H1 (cell line): Measurements from ENCODE around the gene TBC1D10A. TPM values are rescaled to one million over a fixed set of nuclear protein-coding genes. Genes with fewer than 3 reads are reported as not detected.

Experiments
- CTCF ChIA-PET: fragments of 300-600 bp; sonication (Branson Sonifier 250); formaldehyde crosslinking; loops from one replicate; lab custom pipeline; 2021; ENCODE audit not compliant: partially characterized antibody; lab: Charles Lee
- POLR2A ChIA-PET: fragments of 300-600 bp; sonication (Branson Sonifier 250); formaldehyde crosslinking; loops from one replicate; lab custom pipeline; 2021; ENCODE audit warnings: inconsistent platforms; ENCODE audit not compliant: partially characterized antibody; lab: Charles Lee
- DNase-seq, 2 experiments: peaks; one replicate each; pipeline versions ENCODE4 v3.0.0 to v3.0.0-alpha.2; 2010 to 2022; ENCODE audit warnings: low spot score in 2 of 2, low read depth in 1 of 2, mixed read lengths in 1 of 2
- FAIRE-seq: peaks from 2 replicates; lab custom pipeline; 2011; peaks lifted over from hg19 to GRCh38; lab: Jason Lieb, UNC
- H2AFZ ChIP-seq: 2 replicates; pipeline ENCODE4 v1.8.1; 2012; ENCODE audit warnings: low read length, inconsistent platforms
- H2AK5ac ChIP-seq: 2 replicates; pipeline ENCODE4 v1.6.1; 2013; ENCODE audit warnings: low read depth, low read length
- H2BK120ac ChIP-seq: replicated peaks from 2 replicates; pipeline ENCODE3; 2013; ENCODE audit warnings: low read depth, low read length, inconsistent platforms
- H2BK12ac ChIP-seq: 2 replicates; pipeline ENCODE4 v1.6.1; 2013; ENCODE audit warnings: low read depth, low read length
- H2BK15ac ChIP-seq: 2 replicates; pipeline ENCODE4 v1.6.1; 2013; ENCODE audit warnings: low read length
- H2BK20ac ChIP-seq: 2 replicates; pipeline ENCODE4 v1.6.1; 2013; ENCODE audit warnings: low read length
- H2BK5ac ChIP-seq: 2 replicates; pipeline ENCODE4 v1.6.1; 2013; ENCODE audit warnings: low read depth, low read length
- H3K14ac ChIP-seq: 2 replicates; pipeline ENCODE4 v1.6.1; 2013; ENCODE audit warnings: inconsistent platforms; ENCODE audit not compliant: insufficient read length
- H3K18ac ChIP-seq: 2 replicates; pipeline ENCODE4 v1.6.1; 2013; ENCODE audit warnings: low read length; ENCODE audit errors: extremely low read depth
- H3K23ac ChIP-seq: 2 replicates; pipeline ENCODE4 v1.6.1; 2013; ENCODE audit warnings: inconsistent platforms; ENCODE audit not compliant: insufficient read length
- H3K23me2 ChIP-seq: 2 replicates; pipeline ENCODE4 v1.6.1; 2013; ENCODE audit warnings: low read depth, low read length
- H3K27ac ChIP-seq: 2 replicates; pipeline ENCODE4 v1.6.1; 2011; ENCODE audit warnings: low read depth, low read length, inconsistent platforms
- H3K27me3 ChIP-seq, 4 experiments: replicated peaks in 1 of 4; 1 replicate in 1 of 4; 2 replicates in 3 of 4; pipeline versions ENCODE4 v1.6.1 to v1.8.1; 2011 to 2013; ENCODE audit warnings: low read length in 3 of 4, mild to moderate bottlenecking in 3 of 4, inconsistent platforms in 2 of 4, mixed read lengths in 2 of 4, moderate library complexity in 1 of 4; ENCODE audit not compliant: control insufficient read depth in 3 of 4, insufficient read depth in 3 of 4; ENCODE audit errors: extremely low read depth in 1 of 4
- H3K36me3 ChIP-seq, 4 experiments: 2 replicates each; pipeline versions ENCODE4 v1.6.1 to v1.8.1; 2011 to 2013; ENCODE audit warnings: mild to moderate bottlenecking in 4 of 4, low read length in 3 of 4, moderate library complexity in 2 of 4, control low read depth in 1 of 4, inconsistent platforms in 1 of 4; ENCODE audit not compliant: insufficient read depth in 4 of 4, control insufficient read depth in 2 of 4
- H3K4ac ChIP-seq: replicated peaks from 2 replicates; pipeline ENCODE3; 2013; ENCODE audit warnings: low read length, low read depth, mixed read lengths, inconsistent platforms; ENCODE audit not compliant: insufficient read length
- H3K4me1 ChIP-seq, 4 experiments: replicated peaks in 1 of 4; 1 replicate in 1 of 4; 2 replicates in 3 of 4; pipeline versions ENCODE4 v1.6.1 to v1.8.1; 2011 to 2013; ENCODE audit warnings: low read length in 3 of 4, inconsistent platforms in 2 of 4, mixed read lengths in 1 of 4; ENCODE audit not compliant: insufficient read depth in 4 of 4, control insufficient read depth in 3 of 4
- H3K4me2 ChIP-seq, 2 experiments: 2 replicates each; pipeline versions ENCODE4 v1.6.1 to v1.8.1; 2011 to 2013; ENCODE audit warnings: low read depth in 2 of 2, low read length in 2 of 2, control low read depth in 1 of 2, inconsistent platforms in 1 of 2, mild to moderate bottlenecking in 1 of 2; ENCODE audit not compliant: insufficient read depth in 1 of 2
- H3K4me3 ChIP-seq, 4 experiments: fragments of 200-600, 300-600 bp in 1 of 4; sonication (generic), shearing (Covaris generic), sonication (Bioruptor Twin) in 1 of 4; 2 replicates each; pipeline versions ENCODE4 v1.5.1 to v1.8.1; 2011 to 2016; ENCODE audit warnings: low read length in 4 of 4, low read depth in 3 of 4, control low read depth in 2 of 4, inconsistent platforms in 2 of 4, mild to moderate bottlenecking in 2 of 4, mixed read lengths in 1 of 4, moderate library complexity in 1 of 4; ENCODE audit not compliant: insufficient read depth in 2 of 4; ENCODE audit errors: extremely low read depth in 1 of 4
- H3K56ac ChIP-seq: replicated peaks from 2 replicates; pipeline ENCODE3; 2013; ENCODE audit warnings: low read depth, mild to moderate bottlenecking, mixed read lengths, low read length, inconsistent platforms; ENCODE audit not compliant: insufficient read length
- H3K79me1 ChIP-seq: 2 replicates; pipeline ENCODE4 v1.6.1; 2013; ENCODE audit warnings: low read depth, low read length, control low read depth
- H3K79me2 ChIP-seq, 2 experiments: 2 replicates each; pipeline versions ENCODE4 v1.6.1 to v1.8.1; 2012 to 2013; ENCODE audit warnings: low read length in 2 of 2, mild to moderate bottlenecking in 2 of 2, inconsistent platforms in 1 of 2; ENCODE audit not compliant: insufficient read depth in 2 of 2, control insufficient read depth in 1 of 2
- H3K9ac ChIP-seq, 4 experiments: replicated peaks in 1 of 4; 1 replicate in 1 of 4; 2 replicates in 3 of 4; pipeline versions ENCODE4 v1.6.1 to v1.8.1; 2011 to 2013; ENCODE audit warnings: low read depth in 3 of 4, low read length in 3 of 4, control low read depth in 2 of 4, mild to moderate bottlenecking in 2 of 4, moderate library complexity in 2 of 4, inconsistent platforms in 1 of 4; ENCODE audit errors: extremely low read depth in 1 of 4
- H3K9me3 ChIP-seq, 2 experiments: 2 replicates each; pipeline versions ENCODE4 v1.6.1 to v1.8.1; 2012 to 2013; ENCODE audit warnings: mild to moderate bottlenecking in 2 of 2, moderate library complexity in 2 of 2, control low read depth in 1 of 2, inconsistent platforms in 1 of 2, low read depth in 1 of 2, low read length in 1 of 2, mixed read lengths in 1 of 2; ENCODE audit not compliant: insufficient read depth in 2 of 2
- H4K20me1 ChIP-seq, 2 experiments: replicated peaks in 1 of 2; 2 replicates each; pipeline versions ENCODE3 to v1.8.1; 2011 to 2013; ENCODE audit warnings: inconsistent platforms in 2 of 2, low read length in 2 of 2, mild to moderate bottlenecking in 1 of 2; ENCODE audit not compliant: insufficient read depth in 2 of 2, control insufficient read depth in 1 of 2
- H4K5ac ChIP-seq: 2 replicates; pipeline ENCODE4 v1.6.1; 2013; ENCODE audit warnings: low read length, low read depth, mixed read lengths, inconsistent platforms; ENCODE audit not compliant: insufficient read length
- H4K8ac ChIP-seq: 2 replicates; pipeline ENCODE4 v1.8.0; 2013; ENCODE audit warnings: mild to moderate bottlenecking, moderate library complexity, low read length, inconsistent platforms; ENCODE audit not compliant: insufficient read depth; ENCODE audit errors: extremely low read depth
- H4K91ac ChIP-seq: replicated peaks from 2 replicates; pipeline ENCODE3; 2013; ENCODE audit warnings: low read length, mixed read lengths, inconsistent platforms; ENCODE audit not compliant: insufficient read length
- ASH2L ChIP-seq: fragments of 200-600, 300-600 bp; sonication (generic); IDR thresholded peaks from one replicate; pipeline ENCODE4 v1.7.1; 2017; ENCODE audit warnings: low read length
- GABPA ChIP-seq: IDR thresholded peaks from 2 replicates; pipeline ENCODE4 v1.6.1; 2011; ENCODE audit warnings: mild to moderate bottlenecking, low read length, moderate library complexity, borderline replicate concordance; ENCODE audit not compliant: insufficient read depth
- GTF2F1 ChIP-seq: IDR thresholded peaks from 2 replicates; pipeline ENCODE4 v1.6.1; 2012; ENCODE audit warnings: low read depth, low read length, improper control_type of control experiment, borderline replicate concordance
- KDM1A ChIP-seq: fragments of 200-600, 300-600 bp; sonication (generic); IDR thresholded peaks from 2 replicates; pipeline ENCODE4 v1.7.1; 2016; ENCODE audit warnings: mild to moderate bottlenecking, low read length, borderline replicate concordance
- KDM4A ChIP-seq: IDR thresholded peaks from one replicate; pipeline ENCODE4 v1.7.1; 2012; ENCODE audit warnings: low read depth, mild to moderate bottlenecking, moderate library complexity, low read length, inconsistent platforms; ENCODE audit not compliant: severe bottlenecking
- SRF ChIP-seq: IDR thresholded peaks from 2 replicates; pipeline ENCODE4 v1.6.1; 2011; ENCODE audit warnings: mild to moderate bottlenecking, low read depth, low read length, moderate library complexity
- WGBS, 2 experiments: shearing (Covaris generic) in 1 of 2; methylation state at CpG; one replicate each; pipeline versions ENCODE4 v1.1.6 to v1.1.7; 2013 to 2015; ENCODE audit warnings: low lambda C conversion rate in 2 of 2, mixed read lengths in 2 of 2, inconsistent platforms in 1 of 2, low coverage in 1 of 2, missing lambda C conversion rate in 1 of 2; ENCODE audit not compliant: insufficient replicate concordance in 2 of 2, insufficient coverage in 1 of 2, insufficient read length in 1 of 2; ENCODE audit errors: extremely low coverage in 1 of 2, missing lambda C conversion rate in 1 of 2; 5-methylcytosine and 5-hydroxymethylcytosine counted together
- polyA plus RNA-seq, 7 experiments: library from polyadenylated mRNA; depleted of rRNA in 3 of 7; stranded (reverse) in 5 of 7; unstranded in 2 of 7; fragments of >200 nt in 5 of 7; fragments of 200-250 nt in 2 of 7; gene quantifications; 1 replicate in 5 of 7; 2 replicates in 1 of 7; 4 replicates in 1 of 7; pipeline versions ENCODE4 v1.2.1 to v1.2.3, GENCODE V29; 2011 to 2013; ENCODE audit warnings: missing spikeins in 2 of 7, mixed read lengths in 2 of 7
- total RNA-seq: library from RNA; stranded (reverse); fragmentation: NEBNext Ultra II Directional; extraction: Animal tissue kit (Norgen Biotek cat#: 25700); gene quantifications from 2 replicates; pipeline ENCODE4 v1.2.1, GENCODE V29; 2021
- TF ChIP-seq, protein P1 (sequence below): IDR thresholded peaks from 2 replicates; pipeline ENCODE4 v1.6.1; 2012; ENCODE audit warnings: inconsistent platforms
- TF ChIP-seq, protein P2 (sequence below): IDR thresholded peaks from 2 replicates; pipeline ENCODE4 v1.6.1; 2012; ENCODE audit warnings: inconsistent platforms

Gene TBC1D10A
- total and polyA plus RNA-seq, 2 of the 8 experiments (the other 6 are each of a cell fraction or from before 2014, with no cell fraction given), result 5.4 to 7.0 TPM

DNA sequence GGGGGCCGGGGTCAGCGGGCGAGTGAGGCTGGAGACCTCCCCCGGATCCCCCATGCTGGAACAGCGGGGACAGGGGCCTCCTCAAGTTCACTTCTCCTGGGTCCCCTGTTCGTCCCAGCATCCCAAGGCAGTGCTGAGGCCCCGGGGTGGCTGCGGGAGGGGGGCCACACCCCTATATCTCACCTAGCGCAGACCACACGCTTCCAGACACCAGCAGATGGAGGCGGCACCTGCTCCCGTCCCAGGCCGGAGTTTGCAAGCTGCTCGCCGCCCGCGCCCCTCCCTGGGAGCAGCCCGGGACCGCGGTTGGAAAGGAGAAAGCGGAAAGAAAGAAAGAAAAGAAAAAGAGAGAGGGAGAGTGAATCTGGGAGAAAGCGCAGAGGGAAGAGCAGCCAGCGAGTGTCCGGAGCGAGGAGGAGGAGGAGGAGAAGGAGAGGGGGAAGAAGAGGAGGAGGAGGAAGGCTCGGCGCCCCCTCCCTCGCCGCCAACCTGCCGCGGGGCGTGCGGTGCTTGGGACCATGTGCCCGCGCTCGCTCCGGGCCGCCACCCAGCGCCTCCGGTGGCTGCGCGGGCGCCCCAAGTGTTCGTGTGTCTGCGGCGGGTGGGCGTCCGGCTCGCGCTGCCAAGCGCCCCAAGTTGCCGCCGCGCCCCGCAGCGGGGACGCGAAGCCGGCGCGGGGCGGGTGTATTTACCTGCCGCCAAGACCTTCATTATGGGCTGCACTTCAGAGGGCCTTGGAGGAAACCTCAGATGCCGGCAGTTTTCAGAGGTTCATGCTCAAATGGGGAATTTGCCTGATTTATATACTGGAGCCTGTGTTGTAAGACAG is 80.5 kb downstream of the TBC1D10A start, which contains the start of gene LIF:
LIF (minus strand) TSS at position 775 of the 829 bp plus-strand sequence; CDS start at position 711, 64 bp downstream.
- H3K4ac ChIP-seq, result peak within 1 kb of the TSS; percentile 93
- peak within 1 kb of the TSS; percentile 95; the same call in 1 of the 2 replicates for H2BK15ac ChIP-seq
- peak within 1 kb of the TSS; percentile 81; the same call in 1 of the 2 replicates for H2BK12ac ChIP-seq
- H4K8ac ChIP-seq, result peak within 1 kb of the TSS; percentile 62; the same call in 1 of the 2 replicates
- H2AFZ ChIP-seq, result peak within 1 kb of the TSS; percentile 38; the same call in 1 of the 2 replicates
- peak within 1 kb of the TSS; percentile 82 for H4K91ac ChIP-seq
- 0 out of 8 replicates have a peak, but pooled peaks cover 0 to 5% (median 0%) of the 10 kb centered on the region in 4 experiments for H3K36me3 ChIP-seq
- H4K20me1 ChIP-seq, result peaks cover 0 to 2% of the 10 kb centered on the region in 2 experiments
- peak within 1 kb of the TSS; percentile 51 for H2BK120ac ChIP-seq
- H3K79me2 ChIP-seq, result no peaks in the 10 kb centered on the region
- peak within 1 kb of the TSS; percentile 49 to 72 (median 65) for H3K4me3 ChIP-seq
- CTCF ChIA-PET, result interaction anchor here (1.3 kb wide), 1 partner anchor 138 kb away, joined by 4 read pairs; no protein-coding TSS in a partner anchor
- H3K9me3 ChIP-seq, result no peaks in the 10 kb centered on the region
- FAIRE-seq (no peak), DNase-seq (peak in 1 of 2 experiments; percentile 75)
- H3K23ac ChIP-seq, result no peak within 1 kb of the TSS
- H3K18ac ChIP-seq, result peak within 1 kb of the TSS; percentile 87
- H3K23me2 ChIP-seq, result peaks cover 12% of the 10 kb centered on the region; the same call in 1 of the 2 replicates
- 6% methylated on average over 30 of the region's 64 CpGs; no CpG with 5 or more reads in 1 of the 2 experiments for WGBS, 2 experiments
- H4K5ac ChIP-seq, result peak within 1 kb of the TSS; percentile 22
- peak within 1 kb of the TSS; percentile 83 to 94 for H3K4me2 ChIP-seq
- H3K14ac ChIP-seq, result no peak within 1 kb of the TSS
- no peaks in the 10 kb centered on the region; a peak in 2 of 7 replicates for H3K27me3 ChIP-seq
- peak within 1 kb of the TSS; percentile 61; the same call in 1 of the 2 replicates for H2BK20ac ChIP-seq
- peak within 1 kb of the TSS; percentile 42 to 67 (median 58); a peak in 5 of 7 replicates for H3K9ac ChIP-seq
- peak within 1 kb of the TSS; percentile 87; the same call in 1 of the 2 replicates for H2BK5ac ChIP-seq
- H2AK5ac ChIP-seq, result no peak within 1 kb of the TSS
- POLR2A ChIA-PET, result interaction anchor here (1.0 to 1.6 kb wide), 5 partner anchors 9 to 234 kb away, joined by 3 to 5 read pairs (median 3); no protein-coding TSS in a partner anchor
- H3K27ac ChIP-seq, result no peak within 1 kb of the TSS
- H3K79me1 ChIP-seq, result peaks cover 4% of the 10 kb centered on the region
- H3K56ac ChIP-seq, result peak within 1 kb of the TSS; percentile 34
- peaks cover 0 to 20% (median 11%) of the 10 kb centered on the region in 4 experiments; a peak in 6 of 7 replicates for H3K4me1 ChIP-seq
- TF ChIP-seq ASH2L (peak; percentile 59), SRF (no peak), GABPA (0 out of 2 replicates have a peak, but pooled peaks have one; percentile 32), KDM4A (peak; percentile 52), GTF2F1 (no peak), KDM1A (peak; percentile 66; the same call in 1 of the 2 replicates)
- TF ChIP-seq, protein P1, sequence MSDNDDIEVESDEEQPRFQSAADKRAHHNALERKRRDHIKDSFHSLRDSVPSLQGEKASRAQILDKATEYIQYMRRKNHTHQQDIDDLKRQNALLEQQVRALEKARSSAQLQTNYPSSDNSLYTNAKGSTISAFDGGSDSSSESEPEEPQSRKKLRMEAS, result peak; percentile 88
- TF ChIP-seq, protein P2, sequence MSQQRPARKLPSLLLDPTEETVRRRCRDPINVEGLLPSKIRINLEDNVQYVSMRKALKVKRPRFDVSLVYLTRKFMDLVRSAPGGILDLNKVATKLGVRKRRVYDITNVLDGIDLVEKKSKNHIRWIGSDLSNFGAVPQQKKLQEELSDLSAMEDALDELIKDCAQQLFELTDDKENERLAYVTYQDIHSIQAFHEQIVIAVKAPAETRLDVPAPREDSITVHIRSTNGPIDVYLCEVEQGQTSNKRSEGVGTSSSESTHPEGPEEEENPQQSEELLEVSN, result peak; percentile 79
